HG03064 (cell line): ENCODE results near the gene PLCXD3.

ENCODE experiments used
- ATAC-seq: cut with Tn5 transposase; IDR thresholded peaks from one replicate; pipeline ENCODE4 v1.9.1; 2021; ENCODE audit warnings: low read depth; ENCODE audit not compliant: unreplicated experiment

PLCXD3 gene

GRCh38 chr5:41305056-41305455 lies 205.3 kb downstream of the PLCXD3 start:
- no peak for ATAC-seq

GRCh38 chr5:41296066-41296465 lies 214.3 kb downstream of the PLCXD3 start:
- no peak for ATAC-seq

DNA sequence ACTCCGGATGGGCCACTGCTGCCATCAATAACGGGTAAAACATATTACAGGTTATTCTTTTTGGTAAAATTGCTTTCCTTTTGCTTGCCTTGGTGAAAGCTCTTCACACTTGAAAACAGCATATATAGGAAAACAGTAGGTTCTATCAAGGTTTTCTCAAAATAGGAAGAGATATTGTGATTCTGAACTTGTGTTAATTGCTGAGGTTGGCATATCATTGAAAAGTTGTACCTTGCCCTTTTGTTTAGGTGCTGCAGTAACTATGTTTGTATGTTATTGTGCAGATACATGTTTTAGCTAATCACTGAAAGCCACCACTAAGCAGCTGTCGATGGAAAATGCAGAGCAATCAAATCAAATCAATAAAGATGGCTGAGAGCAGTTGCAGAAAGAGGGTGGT lies 219.1 kb downstream of the PLCXD3 start:
- no peak for ATAC-seq

DNA sequence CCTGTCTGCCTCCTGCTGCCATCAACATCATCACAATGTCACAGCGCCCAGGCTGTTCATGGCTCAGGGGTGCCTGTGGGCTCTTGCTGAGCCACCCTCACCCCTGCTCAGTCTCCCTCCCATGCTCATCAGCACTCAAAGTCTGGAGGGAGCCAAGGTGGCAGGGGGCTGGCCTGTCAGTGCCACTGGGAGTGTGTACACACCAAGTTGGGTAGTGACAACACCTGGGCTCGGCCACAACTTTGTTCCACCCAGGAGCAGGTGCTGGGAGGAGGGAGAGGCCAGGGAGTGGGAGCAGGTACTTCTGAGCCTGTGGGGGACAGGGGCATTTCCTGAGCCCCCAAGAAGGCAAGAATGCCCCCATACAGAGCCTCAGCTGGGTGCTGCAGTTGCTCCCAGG lies 219.6 kb downstream of the PLCXD3 start:
- no peak for ATAC-seq

DNA sequence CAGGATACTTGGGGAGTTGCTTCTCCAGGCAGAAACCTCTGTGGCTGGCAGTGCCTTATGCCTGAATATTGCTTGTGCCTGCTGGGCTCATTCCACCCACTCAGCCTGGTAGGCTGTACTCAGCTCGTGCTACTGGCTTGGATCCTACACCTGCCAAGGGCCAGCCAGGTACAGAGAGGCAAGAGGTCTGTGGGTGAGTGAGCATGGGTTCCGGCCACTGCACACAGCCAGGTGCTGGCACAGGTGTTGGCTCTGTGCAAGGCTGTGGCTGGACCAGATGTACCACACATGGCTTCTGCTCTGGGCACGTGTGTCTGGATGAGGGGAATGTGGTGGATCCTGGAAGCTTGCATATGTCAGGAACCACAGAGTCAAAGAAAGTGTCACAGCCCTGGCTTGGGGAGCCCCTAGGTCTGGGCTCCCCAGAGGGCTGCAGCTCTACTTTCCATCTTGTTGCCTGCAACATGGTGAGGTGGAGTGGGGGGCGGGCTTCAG lies 220.4 kb downstream of the PLCXD3 start:
- no peak for ATAC-seq

GRCh38 chr5:41286696-41287095 lies 223.7 kb downstream of the PLCXD3 start:
- ATAC-seq, result no peak

GRCh38 chr5:41286165-41286564 lies 224.2 kb downstream of the PLCXD3 start:
- ATAC-seq, result no peak

GRCh38 chr5:41284938-41285337 lies 225.5 kb downstream of the PLCXD3 start:
- no peak for ATAC-seq

DNA sequence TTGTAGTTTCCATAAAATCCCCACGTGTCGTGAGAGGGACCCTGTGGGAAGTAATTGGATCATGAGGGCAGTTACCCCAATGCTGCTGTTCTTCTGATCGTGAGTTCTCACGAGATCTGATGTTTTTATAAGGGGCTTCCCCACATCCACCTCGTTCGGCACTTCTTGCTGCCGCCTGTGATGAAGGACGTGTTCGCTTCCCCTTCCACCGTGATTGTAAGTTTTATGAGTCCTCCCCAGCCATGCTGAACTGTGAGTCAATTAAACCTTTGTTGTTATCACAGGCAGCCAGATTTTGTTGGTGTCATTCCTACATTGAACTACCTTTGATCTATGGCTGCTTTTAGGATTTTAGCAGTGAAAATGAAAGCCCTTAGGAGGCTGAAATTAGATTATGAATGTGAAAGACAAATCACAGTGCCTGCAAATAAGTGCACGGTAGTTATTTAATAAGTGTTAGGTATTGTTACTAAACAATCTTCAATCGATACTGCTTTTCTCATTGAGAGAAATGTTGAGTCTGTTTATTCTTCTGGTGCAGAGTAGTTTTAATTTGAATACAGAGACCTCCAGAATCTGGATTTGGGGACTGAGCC lies 229.1 kb downstream of the PLCXD3 start:
- ATAC-seq, result no peak

GRCh38 chr5:41279040-41279439 lies 231.4 kb downstream of the PLCXD3 start:
- ATAC-seq, result no peak

GRCh38 chr5:41277476-41278245 lies 232.7 kb downstream of the PLCXD3 start:
- ATAC-seq, result no peak

DNA sequence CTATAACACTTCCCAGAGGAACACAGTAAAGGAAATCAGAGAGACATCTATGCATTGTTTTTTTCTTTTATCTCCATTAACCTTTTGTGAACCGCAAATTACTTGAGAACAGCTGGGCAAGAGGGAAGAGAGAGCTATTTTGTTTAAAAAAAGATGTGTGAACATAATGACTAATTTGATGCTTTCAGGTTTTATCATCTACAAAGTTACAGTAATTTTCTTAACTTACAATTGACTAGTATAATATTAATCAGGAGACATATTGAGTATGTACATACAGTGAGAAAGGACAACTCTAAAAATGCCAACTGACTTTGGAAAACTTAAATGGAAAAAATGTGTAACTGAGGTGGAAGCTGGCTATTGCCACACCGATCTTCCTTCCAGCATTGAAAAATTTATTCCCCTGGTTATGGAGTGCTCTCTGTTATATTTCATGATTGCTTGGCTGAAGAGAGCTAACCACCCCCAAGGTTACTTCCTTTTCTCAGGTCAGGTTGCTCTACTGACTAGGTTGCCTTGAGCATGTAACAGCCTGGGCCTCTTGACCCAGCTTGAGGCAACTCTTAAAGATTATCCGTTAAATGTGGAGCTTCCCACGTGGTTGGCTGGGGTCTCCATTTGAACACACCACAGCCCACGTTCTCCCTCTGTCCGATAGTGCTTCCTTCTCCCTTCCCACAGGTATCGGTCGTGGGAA lies 234.4 kb downstream of the PLCXD3 start:
- ATAC-seq, result peak; percentile 78

DNA sequence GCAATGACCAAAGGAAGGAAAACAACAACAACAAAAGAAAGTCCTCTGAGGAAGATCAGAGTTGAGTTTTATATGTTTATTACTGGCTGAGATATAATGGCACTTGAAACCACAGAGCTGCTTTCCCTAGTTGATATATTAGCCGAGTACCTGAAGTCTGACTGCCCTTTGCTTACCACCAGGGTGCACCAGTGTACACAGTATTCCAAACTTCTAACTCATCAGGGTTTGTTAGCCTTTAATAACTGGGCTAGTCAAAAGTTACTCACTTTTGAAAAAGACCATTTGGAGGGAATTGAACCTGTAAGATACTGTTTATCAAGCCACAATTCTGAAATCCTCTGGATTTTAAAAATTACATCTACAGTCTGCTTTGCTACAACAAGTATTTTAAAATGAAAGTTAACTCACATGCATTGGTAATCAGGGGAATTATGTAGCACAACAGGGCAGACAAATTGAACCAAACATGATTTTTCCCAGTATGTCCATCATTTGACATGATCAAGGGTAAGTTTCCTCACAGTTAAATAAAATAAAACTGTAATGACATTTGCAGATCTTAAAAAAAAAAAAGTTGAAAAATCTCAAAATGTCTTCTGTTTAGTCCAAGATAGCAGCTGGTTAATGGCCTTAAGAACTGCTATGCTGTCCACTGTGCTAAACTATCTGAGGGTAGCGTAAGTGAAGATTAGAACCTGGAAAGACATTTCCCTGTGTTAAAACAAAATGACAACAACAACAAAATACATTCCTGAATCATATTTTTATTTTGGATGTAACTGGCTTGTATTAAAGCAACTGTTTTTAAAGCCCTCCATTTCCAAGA lies 239.8 kb downstream of the PLCXD3 start:
- ATAC-seq, result no peak

DNA sequence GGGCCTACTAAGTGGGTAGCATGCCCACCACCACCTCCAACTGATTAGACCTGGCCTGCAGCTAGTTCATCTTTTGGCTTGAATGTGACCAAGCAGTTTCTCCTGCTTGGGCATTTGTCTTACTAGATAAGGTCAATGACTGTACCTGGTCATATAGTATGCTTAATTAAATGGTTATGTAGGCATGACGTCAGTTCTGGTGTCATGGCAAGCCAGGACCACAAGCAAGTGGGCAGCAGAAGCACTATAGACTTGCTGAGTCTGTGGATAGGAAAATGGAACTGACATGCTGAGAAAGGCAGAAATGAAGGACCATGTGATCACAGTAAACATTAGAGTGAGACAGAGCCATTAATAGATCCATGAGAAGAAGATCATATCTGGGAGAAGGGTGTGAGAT lies 241.5 kb downstream of the PLCXD3 start:
- no peak for ATAC-seq

- no peak for ATAC-seq
These were observed 244.0 kb downstream of the PLCXD3 start for GRCh38 chr5:41266377-41266776.

DNA sequence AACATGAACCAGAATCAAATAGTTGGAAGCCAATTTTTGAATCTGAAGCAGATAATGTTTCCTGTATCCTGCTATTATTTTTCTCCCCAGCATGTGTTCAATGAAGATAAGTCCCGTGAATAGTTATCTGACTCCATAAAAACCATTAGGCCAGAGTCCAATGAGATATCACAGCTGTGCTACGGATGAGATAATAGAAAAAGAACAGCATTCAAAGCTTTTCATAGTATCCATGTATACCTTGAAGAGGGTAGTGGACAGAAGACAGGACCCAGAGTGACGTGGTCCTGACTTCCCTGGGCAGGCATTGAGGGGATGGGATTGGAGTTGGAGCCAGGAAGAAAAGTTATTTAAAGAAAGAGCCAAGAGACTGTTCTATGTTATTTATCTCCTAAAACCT lies 246.4 kb downstream of the PLCXD3 start:
- ATAC-seq, result no peak

GRCh38 chr5:41263335-41263734 lies 247.1 kb downstream of the PLCXD3 start:
- ATAC-seq, result no peak
